VCaP (cell line): ENCODE results near the gene RPL7A.
"Not testable (repeated sequence)": the region's sequence is repeated elsewhere in the genome, so short reads cannot be mapped to it uniquely, and the experiment has no call there.

Experiments
- H3K27ac ChIP-seq: fragments of 450-650 bp; 2 replicates; pipeline ENCODE4 v1.5.1; 2017
- TF ChIP-seq, protein P1 (sequence below): fragments of 450-650 bp; conservative IDR thresholded peaks from 2 replicates; pipeline ENCODE4 v1.5.1; 2017; ENCODE audit warnings: mild to moderate bottlenecking, moderate library complexity

The RPL7A gene

GRCh38 chr9:133389562-133389961 lies 41.5 kb downstream of the RPL7A start:
- H3K27ac ChIP-seq = no peak overlapping the region
- TF ChIP-seq, protein P1, sequence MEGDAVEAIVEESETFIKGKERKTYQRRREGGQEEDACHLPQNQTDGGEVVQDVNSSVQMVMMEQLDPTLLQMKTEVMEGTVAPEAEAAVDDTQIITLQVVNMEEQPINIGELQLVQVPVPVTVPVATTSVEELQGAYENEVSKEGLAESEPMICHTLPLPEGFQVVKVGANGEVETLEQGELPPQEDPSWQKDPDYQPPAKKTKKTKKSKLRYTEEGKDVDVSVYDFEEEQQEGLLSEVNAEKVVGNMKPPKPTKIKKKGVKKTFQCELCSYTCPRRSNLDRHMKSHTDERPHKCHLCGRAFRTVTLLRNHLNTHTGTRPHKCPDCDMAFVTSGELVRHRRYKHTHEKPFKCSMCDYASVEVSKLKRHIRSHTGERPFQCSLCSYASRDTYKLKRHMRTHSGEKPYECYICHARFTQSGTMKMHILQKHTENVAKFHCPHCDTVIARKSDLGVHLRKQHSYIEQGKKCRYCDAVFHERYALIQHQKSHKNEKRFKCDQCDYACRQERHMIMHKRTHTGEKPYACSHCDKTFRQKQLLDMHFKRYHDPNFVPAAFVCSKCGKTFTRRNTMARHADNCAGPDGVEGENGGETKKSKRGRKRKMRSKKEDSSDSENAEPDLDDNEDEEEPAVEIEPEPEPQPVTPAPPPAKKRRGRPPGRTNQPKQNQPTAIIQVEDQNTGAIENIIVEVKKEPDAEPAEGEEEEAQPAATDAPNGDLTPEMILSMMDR = no peak

- TF ChIP-seq, protein P1 = no peak
- H3K27ac ChIP-seq = no peak overlapping the region
Measured at GRCh38 chr9:133390713-133391112, 42.7 kb downstream of the RPL7A start.

GRCh38 chr9:133391449-133391848 lies 43.4 kb downstream of the RPL7A start:
- not testable (repeated sequence) for H3K27ac ChIP-seq

DNA sequence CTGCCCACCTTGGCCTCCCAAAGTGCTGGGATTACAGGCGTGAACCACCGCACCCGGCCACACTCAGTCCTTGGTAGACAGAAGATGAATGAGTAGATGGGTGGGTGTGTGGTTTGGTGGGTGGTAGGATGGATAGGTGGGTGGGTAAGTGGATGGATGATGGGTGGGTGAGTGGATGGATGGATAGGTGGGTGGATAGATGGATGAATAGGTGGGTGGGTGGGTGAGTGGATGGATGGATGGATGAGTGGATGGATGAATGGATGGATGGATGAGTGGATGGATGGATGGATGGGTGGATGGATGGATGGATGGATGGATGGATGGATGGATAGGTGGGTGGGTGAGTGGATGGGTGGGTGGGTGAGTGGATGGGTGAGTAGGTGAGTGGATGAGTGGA lies 44.3 kb downstream of the RPL7A start:
- H3K27ac ChIP-seq = not testable (repeated sequence)

DNA sequence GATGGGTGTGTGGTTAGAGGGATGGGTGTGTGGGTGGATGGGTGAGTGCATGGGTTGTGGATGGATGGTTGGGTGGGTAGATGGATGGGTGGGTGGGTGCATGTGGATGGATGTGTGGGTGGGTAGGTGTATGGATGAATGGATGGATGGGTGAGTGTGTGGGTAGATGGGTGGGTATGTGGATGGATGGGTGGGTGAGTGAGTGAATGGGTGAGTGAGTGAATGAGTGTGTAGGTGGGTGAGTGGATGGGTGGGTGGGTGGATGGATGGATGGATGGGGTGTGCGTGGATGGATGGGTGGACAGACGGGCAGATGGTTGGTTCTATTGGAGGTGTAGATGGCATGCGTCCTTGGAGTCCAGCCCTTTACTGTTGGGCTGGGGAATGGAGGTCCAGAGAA lies 45.4 kb downstream of the RPL7A start:
- TF ChIP-seq, protein P1 = no peak

GRCh38 chr9:133394687-133395271 lies 46.8 kb downstream of the RPL7A start:
- TF ChIP-seq, protein P1 = no peak
- H3K27ac ChIP-seq = no peak overlapping the region

More for the DNA sequence above, 45.4 kb downstream of the RPL7A start:
- no peak overlapping the region for H3K27ac ChIP-seq

DNA sequence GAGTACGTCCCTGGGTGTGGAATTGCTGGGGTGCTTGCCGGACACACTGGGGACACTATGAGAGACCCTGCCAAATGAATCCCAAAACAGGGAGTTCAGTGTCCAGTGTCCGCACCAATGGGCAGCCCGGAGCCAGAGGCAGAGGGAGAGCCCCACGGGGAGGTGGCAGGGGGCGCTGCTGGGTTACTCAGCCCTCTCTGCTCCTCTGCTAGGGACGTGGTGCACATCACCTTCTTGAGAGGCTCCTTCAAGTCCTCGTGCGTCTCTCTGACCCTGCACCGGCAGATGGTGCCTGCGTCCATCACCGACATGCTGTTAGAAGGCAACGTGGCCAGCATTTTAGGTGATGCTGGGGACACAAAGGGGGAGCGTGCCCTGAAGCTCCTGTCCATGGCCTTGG lies 48.9 kb downstream of the RPL7A start:
- TF ChIP-seq, protein P1 = peak; percentile 45; the same call in 1 of the 2 replicates
- H3K27ac ChIP-seq = no peak overlapping the region

DNA sequence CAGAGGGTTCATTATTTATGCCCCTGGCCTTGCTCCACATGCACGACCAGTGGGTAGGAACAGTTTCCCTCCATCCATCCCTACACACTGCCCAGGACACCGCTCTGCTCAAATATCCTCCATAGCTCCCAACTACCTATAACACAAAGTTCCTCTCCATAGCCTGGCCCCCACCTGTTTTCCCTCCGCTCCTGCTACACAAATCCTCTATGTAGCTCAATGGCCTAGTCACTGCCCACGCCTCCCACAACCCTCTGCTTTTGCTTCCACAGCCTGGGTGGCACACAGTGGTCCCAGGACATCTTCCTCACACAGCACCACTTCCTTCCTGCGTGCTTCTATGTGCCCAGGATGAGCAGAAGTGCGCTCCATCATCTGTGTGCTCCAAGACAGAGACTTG lies 49.4 kb downstream of the RPL7A start:
- H3K27ac ChIP-seq = no peak overlapping the region
- TF ChIP-seq, protein P1 = no peak

GRCh38 chr9:133397895-133398294 lies 49.9 kb downstream of the RPL7A start:
- no peak overlapping the region for H3K27ac ChIP-seq
- TF ChIP-seq, protein P1 = no peak
